Stimulated activated CD4-positive, alpha-beta T cell treated with anti-CD3 and anti-CD28 coated beads, Interleukin-1b, Interleukin-23, amount 100 ng/mL, for 24 hours (primary cell): ENCODE results near the gene THAP4.

Experiments used
- DNase-seq, 4 experiments: peaks; one replicate each; pipeline ENCODE4 v3.0.0-alpha.2; 2020; ENCODE audit warnings: low read depth in 4 of 4, low spot score in 1 of 4

Gene THAP4

DNA sequence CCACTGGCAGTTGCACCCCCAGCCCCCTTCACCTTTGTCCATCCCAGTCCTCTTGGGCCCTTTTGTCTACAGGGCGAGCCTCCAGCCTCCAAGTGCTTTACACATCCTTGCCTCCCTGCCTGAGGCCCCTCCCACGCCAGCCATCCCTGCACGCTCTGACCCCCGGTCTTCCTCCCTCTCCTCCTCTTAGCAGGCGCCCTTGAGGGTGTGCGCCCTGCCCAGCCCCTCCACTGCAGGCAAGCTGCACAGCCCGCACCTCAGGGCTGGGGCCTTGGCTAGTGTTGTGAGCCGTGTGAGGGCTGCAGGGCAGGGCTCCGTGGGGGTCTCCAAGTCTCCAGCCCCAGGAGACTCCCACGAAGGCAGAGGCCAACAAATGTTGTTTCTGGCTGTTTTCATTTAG, 71.5 kb downstream of the THAP4 start:
- DNase-seq: no peak

DNA sequence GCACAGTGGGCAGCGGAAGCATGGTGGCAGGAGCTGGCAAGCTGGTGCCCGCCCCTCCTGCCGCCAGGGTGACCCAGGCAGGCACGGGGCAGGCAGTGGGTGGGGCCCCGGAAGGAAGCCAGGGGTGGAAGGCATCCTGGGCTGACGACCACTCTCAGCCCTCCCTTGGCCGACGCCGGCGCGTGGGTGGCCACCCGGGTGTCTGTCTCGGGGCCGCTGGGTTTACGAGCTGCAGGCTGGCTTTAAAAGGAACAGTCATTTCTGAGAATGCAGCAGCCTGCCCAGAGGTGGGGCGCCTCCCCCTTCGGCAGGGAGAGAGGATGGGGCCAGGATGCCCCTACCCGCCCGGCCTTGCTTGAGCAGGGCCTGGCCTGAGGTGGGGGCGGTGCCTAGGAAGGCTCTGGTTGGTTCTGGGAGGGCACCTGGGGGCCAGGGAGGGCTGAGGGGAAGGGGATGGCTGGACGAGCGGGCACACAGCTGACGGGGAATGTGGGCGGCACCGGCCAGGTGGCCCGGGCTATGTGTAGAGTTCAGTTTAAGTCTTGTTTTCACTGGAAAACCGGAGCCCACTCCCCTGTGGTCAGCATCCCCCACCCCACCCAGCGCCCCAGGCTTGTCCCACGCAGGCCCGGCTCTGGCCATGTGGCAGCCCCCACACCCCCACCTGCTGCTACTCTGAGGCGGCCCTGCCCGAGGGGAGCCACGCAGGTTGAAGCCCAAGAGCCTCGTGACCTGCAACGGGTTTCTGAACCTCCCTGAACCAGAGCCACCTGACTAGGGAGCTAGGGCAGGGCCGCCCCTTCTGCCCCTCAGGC, 72.2 kb downstream of the THAP4 start:
- no peak for DNase-seq

DNA sequence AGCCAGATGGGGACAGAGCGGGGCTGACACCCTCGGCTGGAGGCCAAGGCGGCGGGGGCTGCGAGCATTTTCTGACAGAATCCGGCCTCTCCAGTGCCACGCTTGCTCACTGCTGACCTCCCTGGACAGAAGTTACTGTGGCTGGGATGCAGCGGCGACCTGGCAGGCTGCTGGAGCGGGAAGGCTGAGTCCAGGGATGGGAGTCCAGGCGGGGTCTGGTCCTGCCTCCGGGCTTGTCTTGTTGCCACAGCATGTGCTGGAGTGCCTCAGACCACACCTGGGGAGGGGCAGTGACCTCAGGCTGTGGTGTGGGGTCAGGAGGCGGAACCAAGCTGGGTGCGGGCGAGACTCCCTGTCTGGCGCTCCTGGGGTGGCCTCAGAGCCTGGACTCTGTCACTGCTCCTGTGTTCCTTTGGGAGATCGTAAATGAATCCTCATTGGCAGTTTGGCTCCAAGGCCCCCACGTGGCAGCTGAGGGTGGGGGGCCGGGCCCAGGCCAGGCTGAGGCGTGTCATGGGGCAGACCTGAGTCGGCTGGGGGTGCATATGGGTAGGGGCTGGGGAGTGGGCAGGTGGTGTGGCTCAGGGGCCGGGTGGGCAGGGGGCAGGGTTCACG, 72.9 kb downstream of the THAP4 start:
- DNase-seq: no peak

DNA sequence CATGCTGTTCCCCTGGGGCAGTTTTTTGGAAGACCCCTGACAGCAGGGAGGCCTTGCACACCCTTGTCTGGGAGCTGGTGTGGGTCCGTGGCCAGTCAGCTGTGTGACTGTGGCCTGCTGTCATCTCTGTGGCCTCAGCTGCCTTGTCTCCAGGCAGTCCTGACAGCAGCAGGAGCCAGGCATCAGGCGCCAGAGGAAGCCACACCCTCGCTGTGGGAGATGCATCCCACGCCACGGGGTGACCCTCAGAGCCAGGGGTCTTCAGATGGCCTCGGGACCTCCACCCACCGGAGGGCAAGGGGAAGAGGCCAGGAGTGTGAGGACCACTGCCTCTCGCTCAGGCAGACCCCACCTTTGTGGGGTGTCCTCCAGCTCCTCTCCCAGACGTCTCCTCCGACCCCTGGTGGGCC, 73.4 kb downstream of the THAP4 start:
- DNase-seq: no peak

DNA sequence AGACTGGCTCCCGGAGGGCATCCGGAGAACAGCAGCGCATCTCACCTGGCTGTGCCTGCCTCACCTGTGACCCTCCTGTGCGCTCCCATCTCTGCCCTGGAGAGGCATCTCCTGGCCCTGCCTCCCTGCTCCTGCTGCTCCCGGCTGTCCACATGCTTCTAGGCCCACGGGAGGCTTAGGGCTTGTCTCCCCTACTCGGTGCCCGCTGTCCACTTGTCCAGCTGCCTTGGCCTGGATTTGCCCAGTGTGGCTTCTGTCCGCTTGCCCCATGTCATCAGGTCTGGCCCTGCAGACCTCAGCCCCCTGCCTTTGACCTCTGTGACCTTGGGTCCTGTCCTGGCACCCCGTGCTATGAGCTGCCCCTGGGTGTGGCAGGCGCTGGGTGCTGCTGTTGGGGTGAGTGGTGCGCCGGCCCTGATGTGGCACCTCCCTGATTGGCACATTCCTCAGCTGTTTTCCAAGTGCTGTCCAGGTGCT, 73.9 kb downstream of the THAP4 start:
- no peak for DNase-seq

DNA sequence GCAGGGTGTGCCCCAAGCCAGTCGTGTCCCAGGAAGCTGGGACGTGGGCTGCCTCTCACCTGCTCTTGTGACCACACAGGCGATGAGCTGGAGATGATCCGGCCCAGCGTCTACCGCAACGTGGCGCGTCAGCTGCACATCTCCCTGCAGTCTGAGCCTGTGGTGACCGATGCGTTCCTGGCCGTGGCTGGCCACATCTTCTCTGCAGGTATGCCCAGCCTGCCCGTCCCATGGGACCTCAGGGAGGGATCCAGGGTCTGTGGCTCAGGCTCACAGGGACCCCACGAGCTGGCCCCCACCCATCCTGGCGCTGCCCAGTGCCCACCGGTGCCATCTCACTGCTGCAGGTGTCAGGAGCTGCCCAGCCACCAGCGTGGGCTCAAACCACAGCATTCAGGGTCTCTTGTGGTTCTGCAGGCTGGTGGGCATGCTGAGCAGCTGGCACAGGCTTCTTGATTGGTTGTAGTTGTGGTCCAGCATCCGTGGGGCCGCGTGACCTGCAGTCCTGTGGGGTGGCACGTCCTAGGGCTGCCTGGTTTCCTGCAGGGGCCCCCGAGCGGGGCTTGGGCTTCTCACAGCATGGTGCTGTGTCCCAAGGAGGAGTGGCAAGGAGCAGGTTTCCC, 74.6 kb downstream of the THAP4 start:
- DNase-seq: no peak

DNA sequence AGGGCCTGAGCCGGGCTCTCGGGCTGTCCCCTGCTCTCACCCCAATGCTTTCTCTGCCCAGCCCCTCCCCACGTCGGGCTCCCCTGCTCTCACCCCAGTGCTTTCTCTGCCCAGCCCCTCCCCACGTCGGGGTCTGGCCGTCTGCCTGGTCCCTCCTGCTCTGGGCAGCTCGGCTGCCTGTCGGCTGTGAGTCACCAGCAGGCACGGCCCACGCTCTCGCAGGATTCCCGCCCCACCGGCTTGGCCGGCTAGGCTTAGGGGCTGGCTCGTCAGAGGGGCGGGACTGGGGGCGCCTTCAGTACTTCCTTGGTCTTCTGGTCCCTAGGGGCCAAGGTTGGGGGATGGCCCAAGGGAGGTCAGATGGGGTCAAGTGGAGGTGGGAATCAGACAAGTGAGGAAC, 75.1 kb downstream of the THAP4 start:
- no peak for DNase-seq

DNA sequence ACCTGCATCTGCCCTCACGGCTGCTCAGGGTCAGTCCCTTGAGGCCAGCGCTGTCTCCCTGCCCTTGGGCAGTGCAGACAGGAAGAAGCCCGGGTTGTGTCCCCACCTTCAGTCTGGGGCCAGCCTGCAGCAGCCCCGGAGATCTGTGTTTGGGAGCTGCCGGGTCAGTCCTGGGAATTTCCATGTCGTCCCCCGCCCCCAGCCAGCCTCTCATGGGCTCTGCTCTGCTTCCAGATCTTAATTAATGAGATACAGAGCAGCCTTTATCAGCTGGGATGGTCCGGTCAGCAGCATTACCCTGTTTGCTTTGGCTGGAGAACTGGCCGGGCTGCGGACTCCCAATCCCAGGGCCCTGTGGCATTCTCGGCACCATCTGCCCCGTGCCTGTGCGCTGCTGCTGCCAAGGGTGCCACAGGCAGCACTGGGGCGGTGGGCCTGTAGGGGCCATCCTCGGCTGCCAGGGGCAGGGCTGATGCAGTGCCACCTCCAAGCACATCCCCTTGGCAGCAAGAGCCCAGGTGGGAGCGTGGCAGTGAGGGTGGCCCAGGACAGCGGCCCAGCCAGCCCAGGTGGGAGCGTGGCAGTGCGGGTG, 76.0 kb downstream of the THAP4 start:
- no peak for DNase-seq

DNA sequence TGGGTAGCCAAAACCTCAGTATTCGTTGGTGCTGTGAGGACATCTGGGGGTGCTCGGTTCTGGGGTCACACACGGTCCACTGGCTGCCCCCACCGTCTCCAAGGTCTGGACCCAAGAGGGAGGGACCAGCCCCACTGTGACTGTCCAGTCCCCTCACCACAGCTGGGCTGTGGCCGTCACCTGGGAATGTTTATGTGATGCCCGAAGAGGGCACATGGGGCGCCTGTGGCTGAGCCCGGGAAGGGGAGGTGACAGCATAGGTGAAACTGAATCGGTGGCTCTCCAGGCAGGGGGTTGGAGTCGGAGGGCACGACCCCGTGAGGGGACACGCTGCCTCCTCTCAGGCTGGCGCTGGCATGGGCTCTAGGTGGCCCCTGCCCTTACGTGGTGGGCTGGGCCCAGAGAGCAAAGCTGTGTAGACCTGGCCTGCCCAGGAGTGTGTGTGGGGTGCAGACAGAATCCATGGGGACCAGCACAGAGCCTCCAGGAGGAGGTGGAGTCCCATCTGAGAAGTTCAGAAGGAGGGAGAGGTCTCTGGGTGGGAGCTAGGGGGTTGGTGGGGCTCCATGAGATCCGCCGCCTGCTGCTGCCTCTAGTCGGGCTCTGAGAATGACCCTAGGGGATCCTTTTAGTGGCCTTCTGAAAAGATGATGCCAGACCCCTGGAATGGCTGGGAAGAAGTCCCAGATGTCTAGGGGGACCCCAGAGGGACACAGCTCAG, 76.6 kb downstream of the THAP4 start:
- no peak for DNase-seq

DNA sequence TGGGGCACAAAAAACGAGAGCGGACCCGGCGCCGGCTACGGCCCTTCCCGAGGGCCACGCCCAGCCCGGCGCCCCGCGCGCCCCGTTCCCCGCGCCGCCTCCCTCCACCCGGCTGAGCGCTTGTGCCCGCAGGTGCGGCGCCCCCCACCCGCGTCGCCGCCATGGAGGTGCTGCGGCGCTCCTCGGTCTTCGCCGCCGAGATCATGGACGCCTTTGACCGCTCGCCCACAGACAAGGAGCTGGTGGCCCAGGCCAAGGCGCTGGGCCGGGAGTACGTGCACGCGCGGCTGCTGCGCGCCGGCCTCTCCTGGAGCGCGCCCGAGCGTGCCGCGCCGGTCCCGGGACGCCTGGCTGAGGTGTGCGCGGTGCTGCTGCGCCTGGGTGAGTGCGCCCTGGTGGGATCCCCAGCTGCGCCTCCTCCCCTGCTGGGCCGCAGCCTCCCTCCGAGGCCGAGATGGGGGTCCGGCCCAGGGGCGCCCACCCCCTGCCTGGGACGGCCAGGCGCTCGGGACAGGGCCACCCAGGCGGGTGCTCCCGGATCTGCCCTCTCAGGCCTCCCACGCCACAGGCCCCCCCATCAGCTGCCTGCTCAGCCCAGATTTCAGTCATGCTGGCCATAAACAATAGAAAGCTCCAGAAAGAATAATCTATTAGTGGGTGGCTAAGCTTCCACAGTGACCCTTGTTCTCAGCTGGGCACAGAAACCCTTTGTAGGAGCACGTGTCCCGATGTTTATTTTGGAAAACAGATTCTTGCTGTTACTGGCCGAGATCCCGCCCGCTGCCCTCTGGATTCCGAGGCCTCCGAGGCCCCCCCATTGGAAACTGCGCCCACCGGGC, 77.4 kb downstream of the THAP4 start:
- DNase-seq: no peak

DNA sequence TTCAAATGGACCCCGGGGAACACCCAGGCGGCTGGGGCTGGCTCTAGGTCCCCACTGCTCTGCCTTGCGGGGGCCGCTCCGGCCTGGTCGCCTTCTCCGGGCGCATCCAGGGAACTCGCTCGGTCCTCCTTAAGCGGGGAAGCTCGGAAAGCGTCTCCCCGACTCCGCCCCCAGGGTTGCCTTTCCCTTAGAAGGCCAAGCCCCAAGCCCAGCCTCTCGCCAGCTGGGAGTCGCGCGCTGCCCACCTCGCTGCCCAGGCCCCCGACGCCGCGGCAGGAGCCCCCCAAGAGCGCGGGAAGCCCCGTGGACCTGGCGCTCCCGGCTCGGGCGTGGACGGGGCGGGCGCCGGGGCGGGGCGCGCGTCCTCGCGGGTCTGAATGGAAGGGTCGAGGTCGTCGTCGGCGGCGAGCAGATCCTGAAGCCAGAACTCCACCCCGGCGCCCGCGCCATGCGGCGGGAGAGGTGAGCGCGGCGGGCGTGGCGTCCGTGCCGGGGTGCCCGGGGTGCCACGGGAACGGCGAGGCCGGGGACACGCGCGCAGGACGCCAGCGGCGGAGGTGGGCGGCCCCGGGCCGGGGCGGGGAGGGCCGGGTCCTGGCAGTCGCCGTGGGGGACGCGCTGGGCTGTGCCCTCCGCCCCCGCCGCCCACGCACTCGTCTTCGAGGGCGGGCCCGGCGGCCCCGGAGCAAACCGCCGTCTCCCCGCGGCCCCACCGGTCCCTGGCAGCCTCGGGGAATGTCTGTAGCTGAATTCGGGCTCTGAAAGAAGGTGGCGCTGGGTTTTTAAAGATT, 78.2 kb downstream of the THAP4 start, which contains the start of gene BOK:
BOK (plus strand) TSS at position 214 of the 791 bp plus-strand sequence. CDS start 739 bp downstream, outside the sequence.
- no peak for DNase-seq

DNA sequence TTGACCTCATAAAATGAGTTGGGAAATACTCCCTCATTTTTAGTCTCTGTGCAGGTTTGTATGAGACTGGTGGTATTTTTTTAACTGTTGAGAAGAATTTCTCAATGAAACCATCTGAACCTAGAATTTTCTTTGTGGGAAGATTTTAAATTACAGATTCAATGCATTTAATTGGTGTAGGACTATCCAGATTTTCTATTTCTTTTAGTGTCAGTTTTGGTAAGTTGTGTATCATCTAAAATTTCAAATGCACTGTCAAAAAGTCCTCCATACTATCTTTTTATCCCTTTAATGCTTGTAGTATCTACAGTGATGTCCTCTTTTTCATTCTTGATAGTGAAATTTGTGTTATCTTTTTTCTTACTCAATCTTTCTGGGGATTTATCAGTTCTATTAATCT, 80.2 kb downstream of the THAP4 start:
- DNase-seq: no peak

DNA sequence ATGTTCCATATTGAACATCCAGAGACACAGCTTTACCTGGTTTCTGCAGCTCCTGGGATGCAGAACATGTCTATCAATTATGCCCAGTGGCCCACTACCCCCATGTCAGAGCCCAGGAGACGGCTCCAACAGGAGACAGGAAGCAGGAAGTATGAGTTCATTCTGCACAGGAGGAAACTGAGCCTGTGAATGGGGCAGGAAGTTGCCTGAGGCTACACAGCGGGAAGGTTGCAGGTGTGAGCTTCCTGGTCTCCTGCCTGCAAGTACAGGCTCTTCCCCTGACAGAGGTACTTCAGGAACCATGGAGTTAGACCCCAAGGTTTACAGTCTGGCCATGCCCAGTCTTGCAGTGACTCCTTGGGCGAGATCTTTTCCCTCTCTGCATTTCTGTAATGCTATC, 81.2 kb downstream of the THAP4 start:
- DNase-seq: no peak

DNA sequence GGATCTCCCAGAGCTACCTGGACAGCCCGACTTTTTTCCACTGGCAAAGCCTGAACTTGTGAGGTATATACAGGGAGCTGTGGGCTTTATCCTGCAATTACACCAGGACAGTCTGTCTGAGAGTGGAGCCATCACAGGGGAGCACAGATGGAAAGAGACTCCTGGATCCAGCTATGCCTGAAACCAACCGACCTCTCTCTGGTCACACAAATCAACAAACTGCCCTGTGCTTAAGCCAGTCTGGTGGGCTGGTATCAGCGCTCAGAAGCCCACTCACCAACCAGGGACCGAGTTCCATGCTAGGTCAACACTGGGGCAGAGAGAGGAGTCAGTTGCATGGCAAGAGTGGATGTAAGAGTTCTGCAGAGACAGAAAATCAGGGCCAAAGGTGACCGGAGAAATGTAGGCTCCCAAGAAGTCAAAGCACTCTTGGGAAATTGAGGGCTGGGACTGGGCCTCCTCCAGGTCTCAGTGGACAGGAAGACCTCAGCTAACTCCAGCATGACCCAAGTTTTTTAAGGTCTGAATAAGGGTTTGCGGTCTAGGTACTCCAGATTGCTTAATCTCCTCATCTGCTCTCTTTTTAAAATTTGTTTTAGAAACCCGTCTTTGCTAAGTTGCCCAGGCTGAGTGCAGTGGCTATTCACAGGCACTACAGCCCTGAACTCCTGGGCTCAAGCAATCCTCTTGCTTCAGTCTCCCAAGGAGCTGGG, 82.2 kb downstream of the THAP4 start:
- no peak for DNase-seq

DNA sequence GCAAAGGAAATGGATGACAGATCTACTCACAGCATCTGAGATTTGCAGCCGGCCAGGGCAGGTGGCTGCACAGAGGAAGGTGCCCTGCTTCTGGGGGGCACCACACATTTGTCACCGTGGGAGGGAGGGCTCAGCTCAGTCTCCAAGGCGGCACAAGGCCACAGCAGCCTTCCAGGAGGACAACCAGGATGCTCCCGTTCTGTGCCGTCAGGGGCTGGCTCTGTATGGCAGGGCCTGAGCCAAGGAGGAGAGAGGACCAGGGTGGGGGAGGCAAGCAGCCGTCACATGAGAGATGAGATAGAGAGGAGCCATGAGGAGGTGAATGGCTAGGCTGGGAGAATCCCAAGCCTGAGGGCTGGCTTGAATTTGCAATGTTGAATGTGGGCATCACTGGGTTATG, 83.0 kb downstream of the THAP4 start:
- DNase-seq: no peak

DNA sequence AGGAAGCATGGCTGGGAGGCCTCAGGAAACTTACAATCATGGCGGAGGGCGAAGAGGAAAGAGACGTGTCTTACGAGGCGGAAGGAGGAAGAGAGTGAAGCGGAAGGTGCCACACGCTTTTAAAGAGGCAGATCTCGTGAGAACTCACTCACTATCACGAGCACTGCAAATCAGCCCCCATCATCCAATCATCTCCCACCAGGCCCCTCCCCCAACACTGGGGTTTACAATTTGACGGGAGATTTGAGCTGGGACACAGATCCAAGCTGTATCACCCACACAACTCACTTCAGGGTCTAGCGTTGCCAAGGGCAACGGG, 83.5 kb downstream of the THAP4 start:
- DNase-seq: no peak

DNA sequence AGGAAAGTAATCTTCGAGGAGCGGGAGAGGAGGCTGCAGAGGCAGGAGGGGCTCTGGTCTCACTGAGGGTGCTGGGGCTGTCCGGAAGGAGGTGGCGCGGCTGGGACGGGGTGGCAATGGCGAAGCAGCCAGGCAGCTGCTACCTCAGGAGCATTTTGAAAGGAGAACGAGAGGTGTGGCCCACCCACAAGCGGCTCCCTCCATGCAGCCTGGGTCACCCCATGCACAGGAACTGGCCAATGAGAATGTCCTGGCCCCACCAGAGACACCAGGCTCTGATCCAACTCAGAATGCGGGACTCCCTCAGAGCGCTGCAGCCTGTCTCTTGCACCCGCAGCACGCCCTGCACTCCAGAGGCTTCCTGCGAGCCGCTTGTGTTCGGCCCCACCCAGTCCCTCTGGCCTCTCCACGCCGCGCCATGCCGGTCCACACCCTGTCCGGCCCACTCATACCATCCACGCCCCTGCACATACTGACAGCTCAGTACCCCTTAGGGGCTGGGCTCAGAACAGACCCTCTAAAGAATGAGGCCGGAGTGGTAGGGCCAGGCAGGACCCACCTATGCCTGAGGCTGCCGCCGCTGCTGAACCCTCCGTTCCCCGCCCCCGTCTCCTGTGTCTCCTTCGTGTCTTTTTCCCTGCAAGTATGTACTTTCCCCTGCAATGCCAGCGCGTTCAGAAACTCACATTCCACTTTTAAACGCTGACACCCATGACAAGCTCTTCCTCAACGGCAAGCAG, 84.8 kb downstream of the THAP4 start:
- no peak for DNase-seq

DNA sequence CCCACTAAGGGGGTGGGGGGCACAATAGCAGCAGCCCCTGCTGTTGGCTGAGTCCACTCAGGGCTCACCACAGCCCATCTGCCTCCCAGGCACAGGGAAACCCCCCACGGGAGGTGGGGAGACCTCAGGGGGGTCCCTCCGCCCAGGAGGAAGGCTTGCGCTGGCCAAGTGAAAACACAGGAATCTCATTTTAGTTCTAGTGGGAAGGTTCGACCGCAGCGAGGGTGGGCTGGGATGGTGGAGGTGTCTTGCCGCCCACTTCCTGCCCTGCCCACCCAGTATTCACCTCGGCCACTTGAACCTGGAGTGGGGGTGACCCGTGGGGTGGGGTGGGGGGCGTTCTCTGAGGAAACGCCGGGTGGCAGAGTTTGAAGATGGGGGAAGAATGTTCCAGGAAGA, 85.4 kb downstream of the THAP4 start:
- no peak for DNase-seq
